ENCODE data around the gene FMN1.

The FMN1 gene

GRCh38 chr15:33154351-33155166 is 40.0 kb downstream of the FMN1 start:
- no peak overlapping the region for H3K4me3 ChIP-seq (ENCODE audit: low read depth, low read length)
- H3K9me3 ChIP-seq (ENCODE audit: control insufficient read depth, insufficient read depth, low read depth, low read length) = no peaks in the 10 kb centered on the region
- H3K36me3 ChIP-seq (ENCODE audit: control insufficient read depth, insufficient read depth, low read length) = no peaks in the 10 kb centered on the region
- peaks cover 9% of the 10 kb centered on the region; the same call in 1 of the 2 replicates for H3K4me1 ChIP-seq (ENCODE audit: control insufficient read depth, insufficient read depth, low read length)
- H3K27me3 ChIP-seq (ENCODE audit: control insufficient read depth, insufficient read depth, low read length) = no peaks in the 10 kb centered on the region
- no peak overlapping the region for H3K9ac ChIP-seq (ENCODE audit: low read length)
- no peak overlapping the region for H3K27ac ChIP-seq (ENCODE audit: low read depth, low read length)

GRCh38 chr15:33153548-33153947 is 41.0 kb downstream of the FMN1 start:
- Histone ChIP-seq H3K9ac (ENCODE audit: low read length) (no peak overlapping the region), H3K27me3 (ENCODE audit: control insufficient read depth, insufficient read depth, low read length) (no peaks in the 10 kb centered on the region), H3K9me3 (ENCODE audit: control insufficient read depth, insufficient read depth, low read depth, low read length) (no peaks in the 10 kb centered on the region), H3K4me3 (ENCODE audit: low read depth, low read length) (no peak overlapping the region), H3K27ac (ENCODE audit: low read depth, low read length) (no peak overlapping the region), H3K4me1 (ENCODE audit: control insufficient read depth, insufficient read depth, low read length) (peaks cover 9% of the 10 kb centered on the region; the same call in 1 of the 2 replicates), H3K36me3 (ENCODE audit: control insufficient read depth, insufficient read depth, low read length) (no peaks in the 10 kb centered on the region)

- Histone ChIP-seq H3K27me3 (ENCODE audit: control insufficient read depth, insufficient read depth, low read length) (no peaks in the 10 kb centered on the region), H3K9me3 (ENCODE audit: control insufficient read depth, insufficient read depth, low read depth, low read length) (no peaks in the 10 kb centered on the region), H3K9ac (ENCODE audit: low read length) (no peak overlapping the region), H3K27ac (ENCODE audit: low read depth, low read length) (no peak overlapping the region), H3K4me3 (ENCODE audit: low read depth, low read length) (no peak overlapping the region), H3K36me3 (ENCODE audit: control insufficient read depth, insufficient read depth, low read length) (no peaks in the 10 kb centered on the region), H3K4me1 (ENCODE audit: control insufficient read depth, insufficient read depth, low read length) (peaks cover 9% of the 10 kb centered on the region; the same call in 1 of the 2 replicates)
These were observed 41.9 kb downstream of the FMN1 start for GRCh38 chr15:33152502-33153109.

GRCh38 chr15:33150971-33151370 is 43.5 kb downstream of the FMN1 start:
- Histone ChIP-seq H3K27ac (ENCODE audit: low read depth, low read length) (no peak overlapping the region), H3K9ac (ENCODE audit: low read length) (no peak overlapping the region), H3K27me3 (ENCODE audit: control insufficient read depth, insufficient read depth, low read length) (no peaks in the 10 kb centered on the region), H3K9me3 (ENCODE audit: control insufficient read depth, insufficient read depth, low read depth, low read length) (no peaks in the 10 kb centered on the region), H3K4me3 (ENCODE audit: low read depth, low read length) (no peak overlapping the region), H3K4me1 (ENCODE audit: control insufficient read depth, insufficient read depth, low read length) (peaks cover 9% of the 10 kb centered on the region; the same call in 1 of the 2 replicates), H3K36me3 (ENCODE audit: control insufficient read depth, insufficient read depth, low read length) (no peaks in the 10 kb centered on the region)

GRCh38 chr15:33150431-33150941 is 44.0 kb downstream of the FMN1 start:
- H3K36me3 ChIP-seq (ENCODE audit: control insufficient read depth, insufficient read depth, low read length) = no peaks in the 10 kb centered on the region
- H3K4me3 ChIP-seq (ENCODE audit: low read depth, low read length) = no peak overlapping the region
- H3K9ac ChIP-seq (ENCODE audit: low read length) = no peak overlapping the region
- no peaks in the 10 kb centered on the region for H3K27me3 ChIP-seq (ENCODE audit: control insufficient read depth, insufficient read depth, low read length)
- peaks cover 9% of the 10 kb centered on the region; the same call in 1 of the 2 replicates for H3K4me1 ChIP-seq (ENCODE audit: control insufficient read depth, insufficient read depth, low read length)
- H3K9me3 ChIP-seq (ENCODE audit: control insufficient read depth, insufficient read depth, low read depth, low read length) = no peaks in the 10 kb centered on the region
- no peak overlapping the region for H3K27ac ChIP-seq (ENCODE audit: low read depth, low read length)

- H3K36me3 ChIP-seq (ENCODE audit: control insufficient read depth, insufficient read depth, low read length) = no peaks in the 10 kb centered on the region
- H3K9me3 ChIP-seq (ENCODE audit: control insufficient read depth, insufficient read depth, low read depth, low read length) = peaks cover 3% of the 10 kb centered on the region; the same call in 1 of the 2 replicates
- no peak overlapping the region for H3K9ac ChIP-seq (ENCODE audit: low read length)
- peaks cover 9% of the 10 kb centered on the region; the same call in 1 of the 2 replicates for H3K4me1 ChIP-seq (ENCODE audit: control insufficient read depth, insufficient read depth, low read length)
- H3K4me3 ChIP-seq (ENCODE audit: low read depth, low read length) = no peak overlapping the region
- H3K27ac ChIP-seq (ENCODE audit: low read depth, low read length) = no peak overlapping the region
- no peaks in the 10 kb centered on the region for H3K27me3 ChIP-seq (ENCODE audit: control insufficient read depth, insufficient read depth, low read length)
These were observed 44.6 kb downstream of the FMN1 start for GRCh38 chr15:33149919-33150318.

- no peak overlapping the region for H3K4me3 ChIP-seq (ENCODE audit: low read depth, low read length)
- H3K36me3 ChIP-seq (ENCODE audit: control insufficient read depth, insufficient read depth, low read length) = no peaks in the 10 kb centered on the region
- H3K27me3 ChIP-seq (ENCODE audit: control insufficient read depth, insufficient read depth, low read length) = no peaks in the 10 kb centered on the region
- H3K9me3 ChIP-seq (ENCODE audit: control insufficient read depth, insufficient read depth, low read depth, low read length) = peaks cover 3% of the 10 kb centered on the region; the same call in 1 of the 2 replicates
- H3K9ac ChIP-seq (ENCODE audit: low read length) = no peak overlapping the region
- H3K4me1 ChIP-seq (ENCODE audit: control insufficient read depth, insufficient read depth, low read length) = peaks cover 9% of the 10 kb centered on the region; the same call in 1 of the 2 replicates
- no peak overlapping the region for H3K27ac ChIP-seq (ENCODE audit: low read depth, low read length)
These were observed 46.3 kb downstream of the FMN1 start for GRCh38 chr15:33148129-33148751.

- Histone ChIP-seq H3K9ac (ENCODE audit: low read length) (no peak overlapping the region), H3K36me3 (ENCODE audit: control insufficient read depth, insufficient read depth, low read length) (no peaks in the 10 kb centered on the region), H3K4me1 (ENCODE audit: control insufficient read depth, insufficient read depth, low read length) (peaks cover 2% of the 10 kb centered on the region; the same call in 1 of the 2 replicates), H3K4me3 (ENCODE audit: low read depth, low read length) (no peak overlapping the region), H3K27me3 (ENCODE audit: control insufficient read depth, insufficient read depth, low read length) (no peaks in the 10 kb centered on the region), H3K27ac (ENCODE audit: low read depth, low read length) (0 out of 2 replicates have a peak overlapping the region, but pooled peaks have one; percentile 27), H3K9me3 (ENCODE audit: control insufficient read depth, insufficient read depth, low read depth, low read length) (peaks cover 3% of the 10 kb centered on the region; the same call in 1 of the 2 replicates)
These were observed 48.5 kb downstream of the FMN1 start for GRCh38 chr15:33146051-33146450.

GRCh38 chr15:33145447-33145846 is 49.1 kb downstream of the FMN1 start:
- H3K27ac ChIP-seq (ENCODE audit: low read depth, low read length) = 0 out of 2 replicates have a peak overlapping the region, but pooled peaks have one; percentile 27

GRCh38 chr15:33142708-33143107 is 51.8 kb downstream of the FMN1 start:
- no peaks in the 10 kb centered on the region for H3K4me1 ChIP-seq (ENCODE audit: control insufficient read depth, insufficient read depth, low read length)
- H3K9me3 ChIP-seq (ENCODE audit: control insufficient read depth, insufficient read depth, low read depth, low read length) = peaks cover 3% of the 10 kb centered on the region; the same call in 1 of the 2 replicates
- no peaks in the 10 kb centered on the region for H3K27me3 ChIP-seq (ENCODE audit: control insufficient read depth, insufficient read depth, low read length)
- H3K36me3 ChIP-seq (ENCODE audit: control insufficient read depth, insufficient read depth, low read length) = no peaks in the 10 kb centered on the region
- no peak overlapping the region for H3K4me3 ChIP-seq (ENCODE audit: low read depth, low read length)
- H3K9ac ChIP-seq (ENCODE audit: low read length) = no peak overlapping the region
- no peak overlapping the region for H3K27ac ChIP-seq (ENCODE audit: low read depth, low read length)

More at GRCh38 chr15:33145447-33145846, 49.1 kb downstream of the FMN1 start:
- Histone ChIP-seq H3K9ac (ENCODE audit: low read length) (no peak overlapping the region), H3K4me3 (ENCODE audit: low read depth, low read length) (no peak overlapping the region), H3K36me3 (ENCODE audit: control insufficient read depth, insufficient read depth, low read length) (no peaks in the 10 kb centered on the region), H3K4me1 (ENCODE audit: control insufficient read depth, insufficient read depth, low read length) (no peaks in the 10 kb centered on the region), H3K27me3 (ENCODE audit: control insufficient read depth, insufficient read depth, low read length) (no peaks in the 10 kb centered on the region), H3K9me3 (ENCODE audit: control insufficient read depth, insufficient read depth, low read depth, low read length) (peaks cover 3% of the 10 kb centered on the region; the same call in 1 of the 2 replicates)
